Neuron (in vitro differentiated cells): ENCODE results near the gene TRAF3.
"Not testable (repeated sequence)": the region's sequence is repeated elsewhere in the genome, so short reads cannot be mapped to it uniquely, and the experiment has no call there.

Experiments used
- H2AFZ ChIP-seq: one replicate; pipeline ENCODE4 v1.6.1; 2013; ENCODE audit warnings: low read depth, mild to moderate bottlenecking, inconsistent platforms, low read length, moderate library complexity
- H3K27me3 ChIP-seq: one replicate; pipeline ENCODE4 v1.6.1; 2013; ENCODE audit warnings: low read length; ENCODE audit not compliant: insufficient read depth
- H3K36me3 ChIP-seq: one replicate; pipeline ENCODE4 v1.6.1; 2013; ENCODE audit warnings: low read length; ENCODE audit not compliant: insufficient read depth
- H3K4me1 ChIP-seq: one replicate; pipeline ENCODE4 v1.6.1; 2013; ENCODE audit warnings: low read length; ENCODE audit not compliant: insufficient read depth
- H3K4me3 ChIP-seq: 2 replicates; pipeline ENCODE4 v1.5.1; 2013; ENCODE audit warnings: mild to moderate bottlenecking, low read length, moderate library complexity
- H3K9me3 ChIP-seq: one replicate; pipeline ENCODE4 v1.6.1; 2013; ENCODE audit warnings: low read length

TRAF3 gene

GRCh38 chr14:102825307-102826095, 48.3 kb downstream of the TRAF3 start:
- no peaks in the 10 kb centered on the region for H3K27me3 ChIP-seq
- no peaks in the 10 kb centered on the region for H3K9me3 ChIP-seq
- no peaks in the 10 kb centered on the region for H3K36me3 ChIP-seq
- H2AFZ ChIP-seq, result no peak overlapping the region
- no peak overlapping the region for H3K4me3 ChIP-seq
- peaks cover 62% of the 10 kb centered on the region for H3K4me1 ChIP-seq

DNA sequence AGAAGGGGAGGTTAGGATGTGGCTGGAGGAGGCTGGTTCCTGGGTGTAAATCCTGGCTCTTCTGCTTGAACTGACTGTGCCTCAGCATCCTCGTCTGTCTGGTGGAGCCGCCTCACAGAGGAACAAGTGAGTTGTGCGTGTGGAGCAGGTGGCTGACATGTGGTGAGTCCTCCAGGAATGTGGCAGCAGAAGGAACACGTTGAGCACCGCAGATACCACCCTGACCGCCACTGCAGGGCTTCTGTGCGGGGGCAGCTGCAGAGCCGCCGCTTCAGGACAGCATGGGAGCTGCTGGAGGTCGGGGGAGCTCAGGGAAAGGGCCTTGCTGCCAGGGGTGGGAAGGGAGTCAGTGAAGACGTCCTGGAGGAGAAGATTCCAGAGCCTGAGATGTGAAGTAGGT, 48.9 kb downstream of the TRAF3 start:
- Histone ChIP-seq H3K4me1 (peaks cover 66% of the 10 kb centered on the region), H3K4me3 (no peak overlapping the region), H2AFZ (no peak overlapping the region)

GRCh38 chr14:102826751-102827675, 49.8 kb downstream of the TRAF3 start:
- Histone ChIP-seq H3K4me3 (no peak overlapping the region), H2AFZ (no peak overlapping the region), H3K9me3 (no peaks in the 10 kb centered on the region), H3K4me1 (peaks cover 69% of the 10 kb centered on the region), H3K36me3 (peaks cover 3% of the 10 kb centered on the region), H3K27me3 (no peaks in the 10 kb centered on the region)

More for the DNA sequence above, 48.9 kb downstream of the TRAF3 start:
- peaks cover under 1% of the 10 kb centered on the region for H3K36me3 ChIP-seq
- no peaks in the 10 kb centered on the region for H3K27me3 ChIP-seq
- H3K9me3 ChIP-seq, result no peaks in the 10 kb centered on the region

DNA sequence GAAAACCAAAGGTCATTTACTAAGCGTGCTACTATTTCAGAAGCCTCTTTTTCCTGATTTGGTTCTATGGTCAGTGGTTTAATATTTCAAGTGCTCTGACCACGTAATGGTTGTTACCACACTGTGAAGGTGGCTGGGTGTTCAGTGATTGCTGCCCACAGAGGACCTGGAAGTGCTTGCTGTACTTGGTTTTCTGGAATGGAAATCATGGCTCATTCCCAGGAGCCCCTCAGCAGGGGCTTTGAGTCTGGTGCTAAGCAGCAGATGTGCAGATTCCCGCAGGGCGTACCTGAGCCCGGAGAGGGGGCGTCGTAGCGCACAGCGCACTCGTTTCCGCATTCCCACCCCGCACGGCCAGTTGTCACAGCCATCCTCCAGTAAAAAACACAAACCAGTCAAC, 50.5 kb downstream of the TRAF3 start:
- H3K9me3 ChIP-seq, result no peaks in the 10 kb centered on the region
- H3K36me3 ChIP-seq, result peaks cover 3% of the 10 kb centered on the region
- H3K4me1 ChIP-seq, result peaks cover 69% of the 10 kb centered on the region
- no peak overlapping the region for H2AFZ ChIP-seq
- no peaks in the 10 kb centered on the region for H3K27me3 ChIP-seq
- no peak overlapping the region for H3K4me3 ChIP-seq

DNA sequence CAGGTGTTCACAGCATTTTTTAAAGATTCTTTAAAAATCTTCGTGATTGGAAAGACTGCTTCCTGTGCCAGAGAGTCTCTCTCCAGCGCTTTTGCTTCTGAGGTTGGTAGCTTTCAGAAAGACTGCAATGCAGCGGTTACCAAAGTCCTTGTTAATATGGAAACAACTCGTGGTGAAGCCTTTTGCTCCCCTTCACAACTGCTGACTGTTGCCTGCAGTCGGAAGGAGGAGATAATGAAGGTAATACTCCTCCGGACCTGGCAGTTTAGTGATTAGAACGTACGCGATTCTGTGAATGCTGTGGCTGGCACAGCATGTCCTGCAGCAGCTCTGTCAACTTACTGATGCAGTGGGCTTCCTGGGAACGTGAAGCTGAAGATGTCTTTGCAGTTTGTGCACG, 50.9 kb downstream of the TRAF3 start:
- Histone ChIP-seq H3K9me3 (no peaks in the 10 kb centered on the region), H3K27me3 (no peaks in the 10 kb centered on the region), H3K4me1 (peaks cover 66% of the 10 kb centered on the region), H3K36me3 (peaks cover 3% of the 10 kb centered on the region), H2AFZ (no peak overlapping the region), H3K4me3 (no peak overlapping the region)

GRCh38 chr14:102829016-102829548, 51.8 kb downstream of the TRAF3 start:
- H2AFZ ChIP-seq, result no peak overlapping the region
- H3K4me1 ChIP-seq, result peaks cover 57% of the 10 kb centered on the region
- peaks cover 3% of the 10 kb centered on the region for H3K36me3 ChIP-seq
- no peak overlapping the region for H3K4me3 ChIP-seq
- no peaks in the 10 kb centered on the region for H3K9me3 ChIP-seq
- H3K27me3 ChIP-seq, result no peaks in the 10 kb centered on the region

DNA sequence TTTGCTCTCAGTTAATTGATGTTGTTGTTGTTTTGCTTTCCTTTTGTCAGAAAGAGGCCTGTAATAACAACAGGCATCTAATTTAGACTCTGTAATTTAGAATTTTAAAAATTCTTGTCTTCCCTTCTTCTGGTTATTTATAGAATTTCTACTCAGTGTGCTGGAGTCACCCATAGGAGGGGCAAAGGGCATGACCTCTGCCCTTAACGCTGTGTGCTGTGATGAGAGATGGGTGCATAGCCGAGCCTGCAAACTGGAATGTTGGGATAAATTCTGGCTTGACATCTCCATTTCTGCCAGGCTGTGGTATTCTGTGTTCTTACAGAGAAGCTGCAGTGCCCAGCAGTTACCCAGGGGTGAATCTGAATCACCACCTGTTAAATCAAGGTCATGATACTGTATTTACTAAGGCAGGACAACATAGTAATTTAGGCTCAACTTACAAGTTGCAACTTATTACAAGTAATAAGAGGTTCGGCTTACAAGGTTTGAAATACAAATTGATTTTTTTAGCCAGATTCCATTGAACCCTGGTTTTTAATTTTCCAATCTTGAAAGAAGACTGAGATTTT, 53.3 kb downstream of the TRAF3 start:
- H3K9me3 ChIP-seq, result no peaks in the 10 kb centered on the region
- no peaks in the 10 kb centered on the region for H3K27me3 ChIP-seq
- no peak overlapping the region for H3K4me3 ChIP-seq
- no peak overlapping the region for H2AFZ ChIP-seq
- H3K4me1 ChIP-seq, result peaks cover 42% of the 10 kb centered on the region
- H3K36me3 ChIP-seq, result peaks cover 3% of the 10 kb centered on the region

- Histone ChIP-seq H3K27me3 (no peaks in the 10 kb centered on the region), H3K4me1 (peaks cover 39% of the 10 kb centered on the region), H3K36me3 (peaks cover 3% of the 10 kb centered on the region), H2AFZ (no peak overlapping the region), H3K4me3 (no peak overlapping the region), H3K9me3 (no peaks in the 10 kb centered on the region)
Measured at GRCh38 chr14:102831163-102831804, 54.0 kb downstream of the TRAF3 start.

GRCh38 chr14:102833341-102833740, 56.1 kb downstream of the TRAF3 start:
- peaks cover 33% of the 10 kb centered on the region for H3K4me1 ChIP-seq
- H3K36me3 ChIP-seq, result peaks cover 3% of the 10 kb centered on the region
- H3K4me3 ChIP-seq, result no peak overlapping the region
- H2AFZ ChIP-seq, result no peak overlapping the region
- no peaks in the 10 kb centered on the region for H3K27me3 ChIP-seq
- H3K9me3 ChIP-seq, result no peaks in the 10 kb centered on the region

GRCh38 chr14:102833991-102834390, 56.7 kb downstream of the TRAF3 start:
- Histone ChIP-seq H3K36me3 (peaks cover 3% of the 10 kb centered on the region), H3K9me3 (no peaks in the 10 kb centered on the region), H3K4me1 (peaks cover 33% of the 10 kb centered on the region), H3K27me3 (no peaks in the 10 kb centered on the region), H3K4me3 (no peak overlapping the region), H2AFZ (no peak overlapping the region)

DNA sequence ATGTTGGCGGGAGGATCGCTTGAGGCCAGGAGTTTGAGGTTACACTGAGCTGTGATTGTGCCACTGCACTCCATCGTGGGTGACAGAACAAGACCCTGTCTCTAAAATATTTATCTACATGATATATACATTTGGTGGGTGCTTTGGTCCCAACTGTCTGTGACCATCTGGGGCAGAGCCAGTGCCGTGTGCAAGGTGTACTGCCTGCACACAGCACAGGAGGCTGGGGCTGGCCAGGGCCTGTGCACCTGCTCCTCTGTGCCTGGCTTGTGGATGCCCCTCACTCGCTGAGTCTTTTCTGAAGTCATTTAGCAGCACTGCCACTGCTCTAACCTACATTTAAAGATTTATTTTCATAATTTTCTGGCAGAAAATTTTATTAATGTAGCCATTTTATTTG, 58.7 kb downstream of the TRAF3 start:
- Histone ChIP-seq H3K4me3 (no peak overlapping the region), H3K36me3 (peaks cover 3% of the 10 kb centered on the region), H3K9me3 (no peaks in the 10 kb centered on the region), H3K4me1 (peaks cover 17% of the 10 kb centered on the region), H3K27me3 (no peaks in the 10 kb centered on the region), H2AFZ (no peak overlapping the region)

GRCh38 chr14:102837120-102837519, 59.9 kb downstream of the TRAF3 start:
- not testable (repeated sequence) for H3K27me3 ChIP-seq, H2AFZ ChIP-seq, H3K4me3 ChIP-seq, H3K9me3 ChIP-seq, H3K36me3 ChIP-seq
- peaks cover 17% of the 10 kb centered on the region for H3K4me1 ChIP-seq
